CD4-positive, alpha-beta memory T cell (primary cell): ENCODE data around the gene FNIP2. TPM values are rescaled to one million over a fixed set of nuclear protein-coding genes. Genes with fewer than 3 reads are reported as not detected.

Source experiments
- CTCF ChIA-PET: fragments of 350-600 bp; sonication (Branson Sonifier 250); formaldehyde crosslinking; loops from one replicate; lab custom pipeline; 2021; ENCODE audit warnings: inconsistent platforms; ENCODE audit not compliant: partially characterized antibody; lab: Charles Lee
- POLR2A ChIA-PET: fragments of 350-600 bp; sonication (Branson Sonifier 250); formaldehyde crosslinking; loops from one replicate; lab custom pipeline; 2021; ENCODE audit not compliant: partially characterized antibody; lab: Charles Lee
- DNase-seq, 5 donors: peaks; one replicate each; pipeline versions ENCODE4 v3.0.0 to v3.0.0-alpha.2; 2020 to 2022; ENCODE audit warnings: mixed read lengths in 1 of 5
- H3K27ac ChIP-seq: one replicate; pipeline ENCODE4 v1.7.0; 2013; ENCODE audit warnings: low read depth, low read length
- H3K27me3 ChIP-seq: 2 replicates; pipeline ENCODE4 v1.7.0; 2013; ENCODE audit warnings: mild to moderate bottlenecking, low read length, moderate library complexity; ENCODE audit not compliant: insufficient read depth
- H3K36me3 ChIP-seq: 2 replicates; pipeline ENCODE4 v1.7.0; 2013; ENCODE audit warnings: mild to moderate bottlenecking, low read length, moderate library complexity; ENCODE audit not compliant: insufficient read depth
- H3K4me1 ChIP-seq: 2 replicates; pipeline ENCODE4 v1.7.0; 2013; ENCODE audit warnings: mild to moderate bottlenecking, low read length, moderate library complexity; ENCODE audit not compliant: insufficient read depth
- H3K4me3 ChIP-seq, 2 donors: one replicate each; pipeline ENCODE4 v1.7.0; 2013; ENCODE audit warnings: low read length in 2 of 2, mild to moderate bottlenecking in 1 of 2
- H3K9me3 ChIP-seq, 2 donors: one replicate each; pipeline ENCODE4 v1.7.0; 2013; ENCODE audit warnings: low read length in 2 of 2, control low read depth in 1 of 2; ENCODE audit not compliant: control insufficient read depth in 1 of 2
- H3K27ac Mint-ChIP-seq, 7 donors: one replicate each; pipeline ENCODE4 v1.8.0; 2020 to 2021; ENCODE audit warnings: mixed read lengths in 7 of 7, mild to moderate bottlenecking in 6 of 7, inconsistent platforms in 3 of 7, moderate library complexity in 3 of 7
- H3K27me3 Mint-ChIP-seq, 2 donors: one replicate each; pipeline ENCODE4 v1.8.0; 2020 to 2021; ENCODE audit warnings: mixed read lengths in 2 of 2
- H3K36me3 Mint-ChIP-seq, 2 donors: one replicate each; pipeline ENCODE4 v1.8.0; 2020 to 2021; ENCODE audit warnings: mixed read lengths in 2 of 2, inconsistent platforms in 1 of 2, mild to moderate bottlenecking in 1 of 2
- H3K4me1 Mint-ChIP-seq, 4 donors: one replicate each; pipeline ENCODE4 v1.8.0; 2020 to 2021; ENCODE audit warnings: mixed read lengths in 4 of 4, mild to moderate bottlenecking in 1 of 4
- H3K4me3 Mint-ChIP-seq, 8 donors: one replicate each; pipeline ENCODE4 v1.8.0; 2020 to 2021; ENCODE audit warnings: mixed read lengths in 8 of 8, mild to moderate bottlenecking in 7 of 8, moderate library complexity in 6 of 8, inconsistent platforms in 3 of 8
- H3K9me3 Mint-ChIP-seq, 8 donors: one replicate each; pipeline ENCODE4 v1.8.0; 2020 to 2021; ENCODE audit warnings: mixed read lengths in 8 of 8, mild to moderate bottlenecking in 5 of 8, inconsistent platforms in 3 of 8, moderate library complexity in 1 of 8
- intact Hi-C: fragments of 100-400 bp; cut with micrococcal nuclease; formaldehyde crosslinking; loops from one replicate; pipeline ENCODE4 v1.15.1; 2023
- polyA plus RNA-seq, 2 donors: library from polyadenylated mRNA; unstranded; fragments of 300-500 nt; fragmentation: Illumina TruSeq; gene quantifications; one replicate each; pipeline ENCODE4 v1.2.3, GENCODE V29; 2021
- total RNA-seq, 2 experiments: library from RNA; stranded (reverse); gene quantifications; one replicate each; pipeline ENCODE4 v1.2.3, GENCODE V29; 2021

FNIP2 gene
- total and polyA plus RNA-seq, 4 experiments from 2014 or later = 2.4 to 9.4 (median 6.4) TPM

GRCh38 chr4:158869001-158869400, 100.2 kb downstream of the FNIP2 start:
- Mint-ChIP-seq H3K27me3 (no peaks in the 10 kb centered on the region), H3K9me3 (peaks cover 0 to 2% (median 0%) of the 10 kb centered on the region in 8 donors), H3K36me3 (peaks cover 44 to 46% of the 10 kb centered on the region in 2 donors), H3K4me3 (no peak overlapping the region), H3K27ac (no peak overlapping the region), H3K4me1 (peaks cover 4 to 6% (median 4%) of the 10 kb centered on the region in 4 donors)
- Histone ChIP-seq H3K27ac (no peak overlapping the region), H3K4me1 (no peaks in the 10 kb centered on the region), H3K9me3 (no peaks in the 10 kb centered on the region), H3K27me3 (no peaks in the 10 kb centered on the region), H3K36me3 (no peaks in the 10 kb centered on the region), H3K4me3 (no peak overlapping the region)
- intact Hi-C loops = no loop called here
- DNase-seq = no peak
- CTCF ChIA-PET = no interaction called here
- POLR2A ChIA-PET = no interaction called here

GRCh38 chr4:158869761-158870160, 100.9 kb downstream of the FNIP2 start:
- CTCF ChIA-PET = no interaction called here
- Mint-ChIP-seq H3K4me3 (no peak overlapping the region), H3K27ac (peak overlapping the region in 1 of 7 donors; percentile 48)

GRCh38 chr4:158870282-158870625, 101.4 kb downstream of the FNIP2 start:
- ChIA-PET CTCF (no interaction called here), POLR2A (no interaction called here)
- no peak overlapping the region for H3K27ac Mint-ChIP-seq
- H3K4me1 ChIP-seq = no peaks in the 10 kb centered on the region
- H3K27me3 Mint-ChIP-seq = no peaks in the 10 kb centered on the region
- H3K27ac ChIP-seq = no peak overlapping the region
- peaks cover 0 to 2% (median 0%) of the 10 kb centered on the region in 8 donors for H3K9me3 Mint-ChIP-seq
- H3K4me1 Mint-ChIP-seq = peaks cover 4 to 7% (median 4%) of the 10 kb centered on the region in 4 donors
- intact Hi-C loops = no loop called here
- H3K36me3 Mint-ChIP-seq = peaks cover 40% of the 10 kb centered on the region in 2 donors
- H3K4me3 ChIP-seq = no peak overlapping the region
- H3K27me3 ChIP-seq = no peaks in the 10 kb centered on the region
- H3K9me3 ChIP-seq = no peaks in the 10 kb centered on the region
- H3K4me3 Mint-ChIP-seq = no peak overlapping the region
- H3K36me3 ChIP-seq = no peaks in the 10 kb centered on the region
- DNase-seq = no peak

More at GRCh38 chr4:158869761-158870160, 100.9 kb downstream of the FNIP2 start:
- Mint-ChIP-seq H3K36me3 (peaks cover 40 to 42% of the 10 kb centered on the region in 2 donors), H3K9me3 (peaks cover 0 to 2% (median 0%) of the 10 kb centered on the region in 8 donors), H3K27me3 (no peaks in the 10 kb centered on the region), H3K4me1 (peaks cover 4 to 7% (median 4%) of the 10 kb centered on the region in 4 donors)
- Histone ChIP-seq H3K36me3 (no peaks in the 10 kb centered on the region), H3K4me3 (no peak overlapping the region), H3K4me1 (no peaks in the 10 kb centered on the region), H3K27ac (no peak overlapping the region), H3K9me3 (no peaks in the 10 kb centered on the region), H3K27me3 (no peaks in the 10 kb centered on the region)
- intact Hi-C loops = no loop called here
- no peak for DNase-seq
- POLR2A ChIA-PET = no interaction called here

DNA sequence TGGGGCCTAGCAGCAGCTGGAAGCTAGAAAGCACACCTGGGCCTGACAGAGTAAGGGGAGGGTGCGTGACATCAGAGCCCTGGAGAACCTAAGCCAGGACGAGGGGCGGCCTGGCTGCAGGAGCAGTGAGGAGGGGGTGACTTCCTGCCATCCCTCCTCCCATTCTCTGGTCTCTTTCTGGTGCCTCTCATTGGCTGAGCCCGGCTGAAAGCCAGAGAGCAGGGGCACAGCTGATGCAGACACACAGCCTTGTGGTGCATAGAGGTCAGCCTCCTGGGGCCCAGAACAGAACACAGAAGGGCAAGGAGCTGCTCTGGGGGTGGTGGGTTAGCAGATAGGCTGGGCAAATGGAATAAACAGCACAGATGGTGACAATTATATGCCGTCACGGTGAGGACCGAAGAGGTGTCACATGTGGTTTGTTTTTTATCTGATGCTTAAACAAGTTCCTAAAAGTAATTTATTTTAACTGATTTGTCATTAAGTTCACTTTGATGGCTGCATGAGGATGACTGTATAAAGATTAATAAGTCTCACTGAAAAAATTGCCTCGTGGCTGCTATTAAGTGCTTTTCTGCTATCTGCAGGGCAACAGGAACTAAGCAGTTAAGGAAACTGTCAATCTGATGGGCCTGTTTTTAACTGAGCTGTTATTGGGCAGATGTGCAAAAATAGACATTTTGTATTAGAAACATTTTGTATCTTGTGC, 102.0 kb downstream of the FNIP2 start:
- DNase-seq = no peak
- H3K36me3 Mint-ChIP-seq = peaks cover 39 to 40% of the 10 kb centered on the region in 2 donors

DNA sequence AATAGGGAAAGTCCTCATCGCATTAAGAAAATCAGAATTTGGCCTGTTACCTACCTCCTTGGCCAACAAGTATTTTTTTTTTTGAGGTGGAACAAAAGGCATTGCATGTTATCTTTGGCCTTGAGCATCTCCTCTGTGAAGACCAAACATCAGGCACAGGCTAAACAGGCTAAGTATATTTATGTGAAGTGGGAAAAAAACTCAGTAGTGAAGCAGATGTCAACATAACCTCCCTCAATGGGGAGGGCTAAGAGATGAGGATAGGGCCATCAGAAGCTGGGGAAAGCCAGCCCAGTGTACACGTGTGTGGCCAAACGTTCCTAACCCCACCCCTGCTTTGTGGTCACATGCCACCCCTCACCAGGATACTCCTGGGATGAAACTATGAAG, 102.5 kb downstream of the FNIP2 start:
- Mint-ChIP-seq H3K4me1 (peaks cover 4 to 7% (median 4%) of the 10 kb centered on the region in 4 donors), H3K27ac (no peak overlapping the region), H3K36me3 (peaks cover 39 to 45% of the 10 kb centered on the region in 2 donors), H3K27me3 (no peaks in the 10 kb centered on the region), H3K4me3 (no peak overlapping the region), H3K9me3 (peaks cover 0 to 2% (median 0%) of the 10 kb centered on the region in 8 donors)
- no peak for DNase-seq
- intact Hi-C loops = no loop called here
- no peaks in the 10 kb centered on the region for H3K36me3 ChIP-seq
- ChIA-PET POLR2A (no interaction called here), CTCF (no interaction called here)
- no peaks in the 10 kb centered on the region for H3K9me3 ChIP-seq
- no peaks in the 10 kb centered on the region for H3K27me3 ChIP-seq
- H3K27ac ChIP-seq = no peak overlapping the region
- H3K4me1 ChIP-seq = no peaks in the 10 kb centered on the region
- H3K4me3 ChIP-seq = no peak overlapping the region

More for the DNA sequence above, 102.0 kb downstream of the FNIP2 start:
- H3K4me3 Mint-ChIP-seq = no peak overlapping the region
- CTCF ChIA-PET = no interaction called here
- no peak overlapping the region for H3K4me3 ChIP-seq
- POLR2A ChIA-PET = no interaction called here
- H3K9me3 Mint-ChIP-seq = peaks cover 0 to 2% (median 0%) of the 10 kb centered on the region in 8 donors
- intact Hi-C loops = no loop called here
- no peak overlapping the region for H3K27ac Mint-ChIP-seq
- H3K4me1 Mint-ChIP-seq = peaks cover 4 to 7% (median 4%) of the 10 kb centered on the region in 4 donors
- no peaks in the 10 kb centered on the region for H3K4me1 ChIP-seq
- no peaks in the 10 kb centered on the region for H3K36me3 ChIP-seq
- H3K27ac ChIP-seq = no peak overlapping the region
- H3K27me3 Mint-ChIP-seq = no peaks in the 10 kb centered on the region
- no peaks in the 10 kb centered on the region for H3K9me3 ChIP-seq
- no peaks in the 10 kb centered on the region for H3K27me3 ChIP-seq

GRCh38 chr4:158873795-158874401, 105.1 kb downstream of the FNIP2 start:
- intact Hi-C loops = no loop called here
- no peak overlapping the region for H3K4me3 ChIP-seq
- no peak for DNase-seq
- H3K27ac Mint-ChIP-seq = peak overlapping the region in 2 of 7 donors; percentile 7 to 8
- H3K27me3 Mint-ChIP-seq = no peaks in the 10 kb centered on the region
- H3K9me3 ChIP-seq = no peaks in the 10 kb centered on the region
- CTCF ChIA-PET = interaction anchor here (0.9 kb wide), 1 partner anchor 17 kb away, joined by 4 read pairs; no protein-coding TSS in a partner anchor
- peaks cover 0 to 2% (median 0%) of the 10 kb centered on the region in 8 donors for H3K9me3 Mint-ChIP-seq
- H3K4me1 Mint-ChIP-seq = peaks cover 4 to 7% (median 4%) of the 10 kb centered on the region in 4 donors
- POLR2A ChIA-PET = no interaction called here
- peak overlapping the region in 2 of 8 donors; percentile 9 to 32 for H3K4me3 Mint-ChIP-seq
- H3K27ac ChIP-seq = no peak overlapping the region
- no peaks in the 10 kb centered on the region for H3K27me3 ChIP-seq
- no peaks in the 10 kb centered on the region for H3K4me1 ChIP-seq
- no peaks in the 10 kb centered on the region for H3K36me3 ChIP-seq
- H3K36me3 Mint-ChIP-seq = peaks cover 34 to 48% of the 10 kb centered on the region in 2 donors

GRCh38 chr4:158875026-158875425, 106.2 kb downstream of the FNIP2 start:
- H3K36me3 Mint-ChIP-seq = peaks cover 34 to 49% of the 10 kb centered on the region in 2 donors
- intact Hi-C loops = no loop called here
- no peaks in the 10 kb centered on the region for H3K27me3 Mint-ChIP-seq
- H3K27me3 ChIP-seq = no peaks in the 10 kb centered on the region
- no peak overlapping the region for H3K4me3 ChIP-seq
- H3K4me3 Mint-ChIP-seq = no peak overlapping the region
- no peak overlapping the region for H3K27ac ChIP-seq
- ChIA-PET POLR2A (no interaction called here), CTCF (interaction anchor here (0.9 kb wide), 2 partner anchors 18 to 24 kb away, joined by 3 to 4 read pairs; no protein-coding TSS in a partner anchor)
- peaks cover 4 to 7% (median 4%) of the 10 kb centered on the region in 4 donors for H3K4me1 Mint-ChIP-seq
- no peak for DNase-seq
- no peak overlapping the region for H3K27ac Mint-ChIP-seq
- H3K36me3 ChIP-seq = no peaks in the 10 kb centered on the region
- peaks cover 0 to 11% (median under 1%) of the 10 kb centered on the region in 8 donors for H3K9me3 Mint-ChIP-seq
- H3K4me1 ChIP-seq = no peaks in the 10 kb centered on the region
- H3K9me3 ChIP-seq = no peaks in the 10 kb centered on the region
